Left cardiac atrium (tissue), 4 donors: Measurements from ENCODE around the gene CEP295NL. TPM values are rescaled to one million over a fixed set of nuclear protein-coding genes. Genes with fewer than 3 reads are reported as not detected.
A peak's percentile ranks its signal among the peaks of the same experiment; 100 is the strongest.
"Not testable (repeated sequence)": the region's sequence is repeated elsewhere in the genome, so short reads cannot be mapped to it uniquely, and the experiment has no call there.

Source experiments
- ATAC-seq, 2 donors: fragments of 200-7000 bp; cut with Tn5 transposase; one replicate each; pipeline ENCODE4 v1.9.1; 2020; ENCODE audit warnings: mild to moderate bottlenecking in 2 of 2, moderate library complexity in 2 of 2
- DNase-seq: peaks from one replicate; pipeline ENCODE4 v3.0.0-alpha.2; 2020
- intact Hi-C, 2 donors: fragments of 100-400 bp; cut with DNase I; formaldehyde crosslinking; loops; one replicate each; pipeline versions ENCODE4 v1.14.1 to v1.15.1; 2022 to 2023
- long read RNA-seq: library from polyadenylated mRNA; unstranded; transcript quantifications from one replicate; pipeline ENCODE4 v2.0.0, GENCODE V29; 2021
- total RNA-seq, 2 donors: library from RNA; stranded (reverse); fragmentation: NEBNext Ultra II Directional; extraction: Animal tissue kit (Norgen Biotek cat#: 25700); gene quantifications; one replicate each; pipeline ENCODE4 v1.2.1, GENCODE V29; 2021
- donor health status: DM: no; HTN: yes; CAD: no.
- donor health status: DM: no; HTN: yes; CAD: no; lungs with severe emphysema.
- donor health status: DM: yes; HTN: yes; CAD: no.
- donor health status: Dilated cardiomyopathy.

The CEP295NL gene, protein sequence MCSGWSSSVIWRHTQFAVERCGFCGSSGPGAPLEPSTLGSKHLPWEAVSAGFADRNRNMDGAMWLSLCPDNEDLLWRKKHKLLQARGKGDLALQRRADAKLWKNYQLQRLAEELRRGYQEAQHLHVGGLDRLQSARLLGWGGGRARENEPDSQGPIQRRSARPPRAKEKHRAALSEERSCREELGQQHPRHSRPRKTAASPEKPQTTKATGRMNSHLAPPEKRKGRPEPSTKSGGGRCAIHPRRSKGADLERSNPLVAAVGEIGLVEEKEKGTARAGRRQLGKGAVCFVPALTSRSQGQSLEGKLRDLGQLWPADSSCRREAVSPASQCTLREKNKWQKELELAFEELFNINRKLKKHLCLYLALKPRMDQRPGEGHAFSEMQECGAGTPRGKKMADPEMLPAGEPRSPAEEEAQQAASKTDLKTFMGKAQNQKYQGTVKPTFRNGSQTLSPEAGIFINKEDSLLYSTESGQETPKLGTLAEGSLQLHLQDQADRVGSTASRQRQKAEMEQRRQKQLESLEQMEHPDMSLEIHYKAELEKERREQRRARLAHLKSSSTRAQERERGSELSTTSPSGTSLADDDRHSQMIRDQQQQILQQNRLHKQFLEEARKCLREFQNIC
- 1 to 10 TPM; 1.7 to 2.3 TPM for total RNA-seq
- long read RNA-seq, result 0 reads

- DNase-seq (no peak), ATAC-seq (peak in 1 of 2 donors; percentile 34)
- intact Hi-C loops, result no loop called here
Observed at GRCh38 chr17:78903101-78903779, at the start of gene CEP295NL. TSS of gene CEP295NL (minus strand) at chr17:78903201. CDS start at chr17:78901828, 1,373 bp downstream.

DNA sequence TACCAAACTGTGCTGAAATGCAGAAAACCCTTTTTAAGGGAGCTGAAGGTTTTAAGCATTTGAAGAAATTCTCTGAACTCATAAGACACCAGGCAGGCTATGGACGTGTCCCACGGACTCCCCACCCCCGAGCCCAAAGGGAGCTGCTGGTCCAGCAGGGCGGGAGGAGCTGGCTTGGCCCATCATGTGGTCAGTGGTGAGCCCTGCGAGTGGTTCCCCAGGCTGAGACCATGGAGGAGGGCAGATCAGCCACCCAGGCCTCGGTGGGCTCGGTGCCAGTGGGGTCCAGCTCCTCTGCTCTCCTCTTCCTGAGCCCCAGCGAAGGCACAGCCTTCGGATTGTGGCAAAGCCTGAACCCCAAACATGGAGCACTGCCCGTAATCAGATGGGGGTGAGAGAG, 49.7 kb upstream of the CEP295NL start:
- intact Hi-C loops, result no loop called here
- DNase-seq (no peak), ATAC-seq (peak in 1 of 2 donors; percentile 22)

- ATAC-seq, result peak; percentile 43 to 53
- intact Hi-C loops, result no loop called here
- no peak for DNase-seq
Observed at GRCh38 chr17:78951967-78952551, 49.1 kb upstream of the CEP295NL start.

DNA sequence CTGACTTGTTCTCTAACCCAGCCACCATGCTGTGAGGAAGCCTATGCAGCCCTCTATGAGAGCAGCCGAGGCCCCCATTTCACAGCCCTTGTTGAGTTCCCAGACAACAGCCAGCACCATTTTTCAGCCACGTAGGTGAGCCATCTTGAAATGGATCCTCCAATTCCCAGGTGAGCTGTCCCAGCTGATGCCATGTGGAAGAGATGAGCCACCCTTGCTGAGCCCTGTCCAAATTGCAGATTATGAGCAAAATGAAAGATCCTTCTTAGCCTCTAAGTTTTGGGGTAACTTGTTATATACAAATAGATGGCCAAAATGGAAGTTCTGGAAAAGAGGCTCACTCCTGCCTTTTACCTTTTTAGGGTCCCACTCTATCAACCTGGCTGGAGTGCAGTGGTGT, 47.9 kb upstream of the CEP295NL start:
- ATAC-seq (no peak), DNase-seq (no peak)
- intact Hi-C loops, result no loop called here

GRCh38 chr17:78947235-78948149, 44.5 kb upstream of the CEP295NL start:
- intact Hi-C loops, result no loop called here
- ATAC-seq, result peak in 1 of 2 donors; percentile 30
- DNase-seq, result no peak

DNA sequence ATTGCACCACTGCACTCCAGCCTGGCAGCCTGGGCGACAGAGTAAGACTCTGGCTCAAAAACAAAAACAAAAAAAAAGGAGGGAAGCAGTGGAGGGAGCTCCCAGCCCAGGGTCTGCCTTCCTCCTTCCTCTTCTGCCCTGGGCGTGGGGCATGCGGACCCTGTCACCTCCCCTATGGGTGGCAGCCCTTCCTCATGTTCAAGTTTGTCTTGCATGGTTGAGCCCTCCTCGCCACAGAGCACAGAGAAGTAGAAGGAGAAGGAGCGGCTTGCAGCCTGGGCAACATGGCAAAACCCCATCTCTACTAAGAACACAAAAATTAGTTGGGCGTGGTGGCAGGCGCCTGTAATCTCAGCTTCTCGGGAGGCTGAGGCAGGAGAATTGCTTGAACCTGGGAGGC, 43.6 kb upstream of the CEP295NL start:
- no peak for ATAC-seq
- intact Hi-C loops, result no loop called here
- DNase-seq, result no peak

DNA sequence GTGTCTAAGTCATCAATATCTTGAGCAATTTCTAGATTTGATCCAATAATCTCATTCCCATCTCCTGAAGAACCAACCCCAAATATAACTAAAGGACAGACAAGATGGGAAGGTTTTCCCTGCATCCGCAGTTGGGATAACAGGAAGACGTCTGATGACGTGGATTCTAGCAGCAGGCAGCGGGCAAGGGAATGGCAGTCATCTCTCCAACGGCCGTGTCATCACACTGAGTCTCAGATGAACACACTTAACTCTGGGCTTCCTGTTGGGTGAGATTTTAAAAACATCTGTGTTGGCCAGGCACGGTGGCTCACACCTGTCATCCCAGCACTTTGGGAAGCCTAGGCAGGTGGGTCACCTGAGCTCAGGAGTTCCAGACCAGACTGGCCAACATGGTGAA, 43.1 kb upstream of the CEP295NL start:
- ATAC-seq (no peak), DNase-seq (no peak)
- intact Hi-C loops, result no loop called here

DNA sequence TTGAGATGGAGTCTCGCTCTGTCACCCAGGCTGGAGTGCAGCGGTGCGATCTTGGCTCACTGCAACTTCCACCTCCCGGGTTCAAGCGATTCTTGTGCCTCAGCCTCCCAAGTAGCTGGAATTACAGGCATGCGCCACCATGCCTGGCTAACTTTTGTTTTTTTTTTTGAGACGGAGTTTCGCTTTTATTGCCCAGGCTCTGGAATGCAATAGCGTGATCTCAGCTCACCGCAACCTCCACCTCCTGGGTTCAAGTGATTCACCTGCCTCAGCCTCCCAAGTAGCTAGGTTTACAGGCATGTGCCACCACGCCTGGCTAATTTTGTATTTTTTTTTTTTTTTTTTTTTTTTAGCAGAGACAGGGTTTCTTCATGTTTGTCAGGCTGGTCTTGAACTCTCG, 42.5 kb upstream of the CEP295NL start:
- ATAC-seq, intact Hi-C loops: not testable (repeated sequence)

GRCh38 chr17:78944956-78945355, 42.0 kb upstream of the CEP295NL start:
- DNase-seq (no peak), ATAC-seq (no peak)

More for the DNA sequence above, 42.5 kb upstream of the CEP295NL start:
- not testable (repeated sequence) for DNase-seq

DNA sequence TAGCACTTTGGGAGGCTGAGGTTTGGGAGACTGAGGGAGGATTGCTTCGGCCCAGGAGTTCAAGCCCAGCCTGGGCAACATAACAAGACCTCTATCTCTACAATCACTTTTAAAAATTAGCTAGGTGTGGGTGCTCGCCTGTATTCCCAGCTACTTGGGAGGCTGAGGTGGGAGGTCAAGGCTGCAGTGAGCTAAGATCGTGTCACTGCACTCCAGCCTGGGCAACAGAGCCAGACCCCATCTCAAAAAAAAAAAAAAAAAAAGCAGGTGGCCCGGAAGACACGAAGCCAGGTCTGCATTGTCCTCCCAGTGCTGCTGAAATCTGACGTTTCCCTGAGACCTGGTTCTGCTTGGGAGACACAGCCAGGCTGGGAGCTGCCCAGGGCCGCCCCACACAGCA, 41.0 kb upstream of the CEP295NL start:
- intact Hi-C loops, result no loop called here
- ATAC-seq (no peak), DNase-seq (no peak)

More at GRCh38 chr17:78944956-78945355, 42.0 kb upstream of the CEP295NL start:
- intact Hi-C loops, result no loop called here

GRCh38 chr17:78940708-78941107, 37.7 kb upstream of the CEP295NL start:
- ATAC-seq (no peak), DNase-seq (no peak)
- intact Hi-C loops, result no loop called here

DNA sequence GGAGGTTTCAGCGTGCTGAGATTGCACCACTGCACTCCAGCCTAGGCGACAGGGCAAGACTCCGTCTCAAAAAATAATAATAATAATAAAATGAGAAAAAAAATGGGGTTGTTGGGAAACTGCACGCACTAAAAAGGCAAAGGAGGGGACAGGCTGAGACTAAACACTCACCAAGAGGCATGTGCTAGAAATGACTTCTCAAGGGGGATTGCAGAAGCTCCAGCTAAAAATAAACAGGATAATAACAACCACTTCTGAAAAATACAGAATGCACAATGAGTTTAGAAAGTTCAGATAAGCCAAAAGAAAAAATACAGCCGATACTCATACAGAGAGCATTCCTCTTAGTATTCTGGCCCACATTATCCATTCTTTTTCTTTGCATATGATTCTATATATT, 37.3 kb upstream of the CEP295NL start:
- DNase-seq (no peak), ATAC-seq (no peak)
- intact Hi-C loops, result no loop called here

DNA sequence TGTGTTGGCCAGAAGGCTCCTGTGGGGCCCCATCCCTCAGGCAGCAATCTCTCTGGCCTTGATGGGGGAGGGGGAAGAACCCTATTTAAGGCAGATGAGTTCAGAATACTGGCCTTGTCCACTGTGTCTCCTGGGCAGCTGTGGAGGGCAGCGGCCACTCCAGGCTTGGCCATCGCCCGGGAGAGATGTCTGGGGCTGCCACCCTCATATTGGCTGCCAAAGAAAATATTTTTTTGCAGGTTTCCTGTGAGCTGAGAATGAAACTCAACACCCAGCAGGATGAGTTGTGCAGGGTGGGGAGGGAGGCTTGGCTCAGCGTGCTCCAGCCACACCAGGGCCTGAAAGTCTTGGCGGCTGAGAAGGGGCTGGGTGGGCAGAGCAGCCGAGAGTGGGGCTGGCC, 36.6 kb upstream of the CEP295NL start:
- intact Hi-C loops, result loop anchor here in 1 of 2 donors (10.0 kb wide), 1 partner anchor 75 kb away; no protein-coding TSS in a partner anchor
- DNase-seq, result no peak
- no peak for ATAC-seq

GRCh38 chr17:78937561-78937960, 34.6 kb upstream of the CEP295NL start:
- ATAC-seq, result no peak
- no peak for DNase-seq
- intact Hi-C loops, result loop anchor here in 1 of 2 donors (10.0 kb wide), 1 partner anchor 73 kb away; no protein-coding TSS in a partner anchor

DNA sequence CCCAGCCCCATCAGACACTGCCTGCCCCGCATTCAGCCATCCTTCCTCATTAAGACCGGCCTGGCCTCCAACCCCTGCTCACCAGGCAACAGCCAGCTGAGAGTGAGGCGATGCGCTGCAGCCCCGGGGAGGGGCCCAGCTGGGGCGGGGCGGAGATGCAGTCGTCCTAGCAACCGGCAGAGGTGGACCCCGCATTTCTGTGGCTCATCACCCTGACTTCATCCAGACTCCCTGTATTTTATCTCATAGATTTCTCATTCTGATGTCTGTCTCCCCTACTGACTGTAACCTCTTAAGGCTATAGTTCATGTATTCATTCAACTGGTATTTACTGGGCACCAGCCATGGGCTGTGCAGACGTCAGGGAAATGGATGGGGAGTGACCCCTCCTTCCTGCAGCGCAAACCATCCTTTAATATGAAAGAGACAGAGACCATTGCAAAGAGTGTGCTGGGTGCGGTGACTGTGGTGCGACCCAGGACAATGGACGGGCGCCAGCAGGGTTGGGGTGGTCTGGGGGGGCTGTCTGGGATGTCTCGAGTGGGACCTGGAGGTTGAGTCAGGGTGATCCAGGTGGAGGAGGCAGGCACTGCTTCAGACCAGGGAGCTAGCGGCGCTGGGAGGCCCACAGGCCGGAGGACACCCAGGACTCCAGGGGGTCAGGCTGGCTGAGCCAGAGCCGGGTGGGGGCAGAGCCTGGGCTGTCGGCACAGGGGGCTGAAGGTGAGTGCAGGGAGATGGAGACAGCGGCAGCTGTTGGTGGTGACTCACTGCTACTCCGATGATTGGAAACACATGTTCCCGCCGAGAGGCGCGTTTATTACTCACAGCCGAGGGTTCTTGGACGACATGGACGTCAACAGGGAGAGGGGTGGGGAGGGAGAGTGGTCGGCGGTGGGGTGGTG, 32.7 kb upstream of the CEP295NL start:
- intact Hi-C loops, result loop anchor here in 1 of 2 donors (10.0 kb wide), 1 partner anchor 71 kb away; no protein-coding TSS in a partner anchor
- DNase-seq (peak; percentile 78), ATAC-seq (peak in 1 of 2 donors; percentile 67)

- no peak for ATAC-seq
- intact Hi-C loops, result loop anchor here in 1 of 2 donors (10.0 kb wide), 1 partner anchor 70 kb away; no protein-coding TSS in a partner anchor
- no peak for DNase-seq
Observed at GRCh38 chr17:78934681-78935418, 31.8 kb upstream of the CEP295NL start.
